Omental fat pad (tissue), 4 donors: ENCODE results near the gene NKD2. TPM values are rescaled to one million over a fixed set of nuclear protein-coding genes. Genes with fewer than 3 reads are reported as not detected.
A peak's percentile ranks its signal among the peaks of the same experiment; 100 is the strongest.
"Not testable (repeated sequence)": the region's sequence is repeated elsewhere in the genome, so short reads cannot be mapped to it uniquely, and the experiment has no call there.

Experiments
- ATAC-seq: fragments of 150-250 bp; one replicate; pipeline ENCODE4 v1.9.1; 2016; ENCODE audit warnings: mild to moderate bottlenecking, moderate library complexity; ENCODE audit not compliant: low FRiP score
- DNase-seq: peaks from one replicate; pipeline ENCODE4 v3.0.0-alpha.2; 2019; ENCODE audit warnings: low spot score
- total RNA-seq, 4 donors: library from RNA; depleted of rRNA; stranded (reverse); fragments of >200 nt; gene quantifications; one replicate each; pipeline ENCODE4 v1.1.0, GENCODE V29; 2016
- TF ChIP-seq, protein P1 (sequence below), 3 donors: fragments of 450-650 bp; IDR thresholded peaks; one replicate each; pipeline ENCODE4 v1.5.1; 2016 to 2017; ENCODE audit warnings: antibody characterized with exemption in 3 of 3, mild to moderate bottlenecking in 3 of 3, moderate library complexity in 2 of 3

Gene NKD2
- total RNA-seq, 4 donors from 2014 or later, result 1.1 to 7.1 (median 1.8) TPM

DNA sequence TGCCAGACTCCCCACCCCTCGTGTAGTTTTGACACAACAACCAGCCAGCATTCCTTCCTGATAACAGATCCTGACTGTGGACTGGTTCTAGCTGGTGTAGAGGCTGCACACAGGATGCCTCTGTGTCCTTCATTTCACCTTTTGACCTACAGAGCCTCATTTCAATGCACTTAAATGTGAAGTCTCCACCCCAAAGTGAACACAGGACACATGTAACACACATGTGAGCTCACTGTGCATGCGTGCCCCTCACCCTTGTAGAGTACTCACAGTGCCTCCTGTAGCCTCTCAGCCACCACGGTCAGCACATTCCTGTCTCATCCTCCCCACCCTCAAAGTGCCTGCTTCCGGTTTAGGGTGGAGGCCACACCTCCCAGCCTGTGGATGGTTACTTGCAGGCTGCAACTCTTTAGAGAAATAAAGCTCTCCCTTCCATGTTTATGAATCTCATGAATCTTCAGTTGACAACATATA is 11.6 kb upstream of the NKD2 start:
- DNase-seq (no peak), ATAC-seq (peak; percentile 32)
- TF ChIP-seq, protein P1, sequence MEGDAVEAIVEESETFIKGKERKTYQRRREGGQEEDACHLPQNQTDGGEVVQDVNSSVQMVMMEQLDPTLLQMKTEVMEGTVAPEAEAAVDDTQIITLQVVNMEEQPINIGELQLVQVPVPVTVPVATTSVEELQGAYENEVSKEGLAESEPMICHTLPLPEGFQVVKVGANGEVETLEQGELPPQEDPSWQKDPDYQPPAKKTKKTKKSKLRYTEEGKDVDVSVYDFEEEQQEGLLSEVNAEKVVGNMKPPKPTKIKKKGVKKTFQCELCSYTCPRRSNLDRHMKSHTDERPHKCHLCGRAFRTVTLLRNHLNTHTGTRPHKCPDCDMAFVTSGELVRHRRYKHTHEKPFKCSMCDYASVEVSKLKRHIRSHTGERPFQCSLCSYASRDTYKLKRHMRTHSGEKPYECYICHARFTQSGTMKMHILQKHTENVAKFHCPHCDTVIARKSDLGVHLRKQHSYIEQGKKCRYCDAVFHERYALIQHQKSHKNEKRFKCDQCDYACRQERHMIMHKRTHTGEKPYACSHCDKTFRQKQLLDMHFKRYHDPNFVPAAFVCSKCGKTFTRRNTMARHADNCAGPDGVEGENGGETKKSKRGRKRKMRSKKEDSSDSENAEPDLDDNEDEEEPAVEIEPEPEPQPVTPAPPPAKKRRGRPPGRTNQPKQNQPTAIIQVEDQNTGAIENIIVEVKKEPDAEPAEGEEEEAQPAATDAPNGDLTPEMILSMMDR (IDR thresholded peaks at IDR 0.05), result no peak

DNA sequence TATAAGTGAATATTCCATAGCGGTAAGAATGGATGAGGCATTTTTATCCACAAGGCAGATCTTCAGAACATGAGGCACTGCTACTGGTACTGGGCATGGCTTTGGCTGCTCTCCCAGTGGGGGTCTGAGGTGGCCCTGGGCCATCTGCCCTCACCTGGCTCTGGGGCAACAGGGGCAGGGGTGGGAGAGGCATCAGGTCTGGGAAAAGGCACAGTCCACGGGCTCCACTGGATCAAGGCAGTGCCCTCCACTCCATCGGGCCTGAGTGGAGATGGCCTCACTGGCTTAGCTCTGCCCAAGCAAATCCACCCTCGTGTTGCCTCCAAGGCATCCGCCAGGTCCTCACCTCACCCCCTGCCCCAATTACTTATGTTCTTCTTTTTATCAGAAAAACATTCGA is 10.9 kb upstream of the NKD2 start:
- TF ChIP-seq, protein P1 (IDR thresholded peaks at IDR 0.05), result no peak
- ATAC-seq (no peak), DNase-seq (no peak)

DNA sequence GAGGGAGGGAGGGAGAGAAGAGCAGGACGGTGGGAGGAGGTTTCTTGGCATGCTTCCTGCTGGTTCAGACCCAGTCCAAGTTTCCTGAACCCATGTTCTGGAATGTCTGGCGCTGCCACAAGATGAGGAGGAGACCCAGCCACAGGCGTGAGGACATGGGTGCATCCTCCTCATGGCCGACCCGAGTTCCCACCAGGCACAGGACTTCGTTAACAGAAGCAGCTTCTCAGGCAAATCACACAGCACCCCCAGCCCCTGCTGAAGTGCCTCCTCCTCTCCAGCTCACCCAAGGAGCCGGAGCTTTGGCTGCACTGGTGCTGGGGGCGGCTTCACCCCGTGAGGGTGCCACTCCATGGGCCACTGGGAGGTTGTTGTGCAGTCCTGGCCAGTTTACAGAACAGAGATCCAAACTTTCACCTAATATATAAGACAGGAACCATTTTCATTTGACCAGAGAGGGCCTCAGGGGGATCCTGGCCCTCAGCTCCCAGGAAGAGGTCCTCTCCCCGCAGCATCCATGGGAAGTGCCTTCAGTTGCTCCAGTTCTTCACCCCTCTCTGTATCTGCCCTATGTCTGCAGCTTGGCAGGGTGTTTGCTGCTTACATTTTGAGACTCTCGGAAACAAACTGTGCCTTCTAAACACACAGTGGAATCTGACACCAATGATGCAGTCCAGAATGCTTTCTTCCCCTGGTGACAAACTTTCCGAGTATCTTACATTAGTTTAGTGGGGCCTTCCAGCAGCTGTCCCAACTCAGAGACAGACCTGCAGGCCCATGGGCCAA is 10.2 kb upstream of the NKD2 start:
- ATAC-seq (no peak), DNase-seq (peak; percentile 21)
- TF ChIP-seq, protein P1 (IDR thresholded peaks at IDR 0.05), result no peak

DNA sequence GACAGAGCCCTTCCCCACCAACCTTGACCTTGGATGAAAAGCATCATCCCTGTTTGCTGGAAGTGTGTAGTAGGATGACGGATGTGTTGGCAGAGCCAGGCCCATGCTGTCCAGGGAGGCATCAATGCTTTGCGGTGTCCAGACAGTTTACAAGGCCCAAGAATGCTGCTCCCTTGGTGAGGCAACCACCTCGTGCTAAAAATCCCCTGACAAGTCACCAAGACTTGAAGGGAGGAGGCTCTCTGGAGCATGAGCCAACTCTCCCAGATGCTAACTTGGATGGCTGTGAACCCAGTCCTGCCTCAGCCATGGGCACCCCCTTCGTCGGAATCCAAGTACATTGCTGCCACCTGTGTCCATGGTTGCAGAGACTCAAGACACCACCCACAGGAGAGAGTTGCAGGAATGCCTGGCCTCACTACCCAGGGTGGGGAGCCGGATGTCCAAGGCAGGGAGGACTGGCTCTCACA is 9.5 kb upstream of the NKD2 start:
- DNase-seq (peak; percentile 14), ATAC-seq (no peak)
- TF ChIP-seq, protein P1 (IDR thresholded peaks at IDR 0.05), result no peak

DNA sequence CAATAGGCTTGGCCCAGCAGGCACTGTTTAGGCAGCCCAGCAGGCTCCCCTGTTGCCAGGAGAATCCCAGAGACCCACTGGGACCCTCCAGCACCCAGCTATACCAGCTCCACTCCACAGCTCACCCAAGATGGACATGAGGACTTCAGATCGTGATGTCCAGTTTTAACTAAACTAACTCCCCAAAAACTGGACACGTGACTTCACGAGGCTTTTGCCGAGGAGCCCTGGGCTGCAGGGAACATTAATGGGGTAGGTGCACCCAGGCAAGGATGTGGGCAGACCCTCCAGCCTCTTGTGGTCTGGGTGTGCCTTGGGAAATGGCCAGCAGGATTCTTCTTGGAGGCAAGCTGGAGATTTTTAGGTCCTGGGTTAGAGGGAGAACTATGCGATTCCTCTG is 8.9 kb upstream of the NKD2 start:
- TF ChIP-seq, protein P1 (IDR thresholded peaks at IDR 0.05), result no peak
- ATAC-seq, result no peak
- DNase-seq, result peak; percentile 11

DNA sequence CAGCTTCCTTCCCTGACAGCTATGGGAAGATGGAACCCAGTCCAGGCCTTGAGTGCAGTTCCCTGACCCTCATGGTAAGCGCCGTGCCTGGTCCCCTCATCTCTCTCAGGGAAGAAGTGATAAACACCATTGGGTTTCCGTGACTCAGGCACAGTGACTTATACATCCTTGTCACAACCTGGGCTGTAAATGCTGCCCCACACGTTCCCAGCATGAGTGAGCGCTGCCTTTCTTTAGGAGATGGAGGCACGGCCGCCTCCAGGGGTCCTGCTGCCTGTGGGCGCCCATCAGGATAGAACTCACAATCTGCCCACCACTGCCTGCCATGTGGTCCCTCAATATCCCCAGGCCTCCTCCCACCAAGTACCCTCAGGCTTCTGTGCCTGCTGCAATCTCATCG is 8.3 kb upstream of the NKD2 start:
- TF ChIP-seq, protein P1 (IDR thresholded peaks at IDR 0.05), result no peak
- no peak for ATAC-seq
- DNase-seq, result no peak

DNA sequence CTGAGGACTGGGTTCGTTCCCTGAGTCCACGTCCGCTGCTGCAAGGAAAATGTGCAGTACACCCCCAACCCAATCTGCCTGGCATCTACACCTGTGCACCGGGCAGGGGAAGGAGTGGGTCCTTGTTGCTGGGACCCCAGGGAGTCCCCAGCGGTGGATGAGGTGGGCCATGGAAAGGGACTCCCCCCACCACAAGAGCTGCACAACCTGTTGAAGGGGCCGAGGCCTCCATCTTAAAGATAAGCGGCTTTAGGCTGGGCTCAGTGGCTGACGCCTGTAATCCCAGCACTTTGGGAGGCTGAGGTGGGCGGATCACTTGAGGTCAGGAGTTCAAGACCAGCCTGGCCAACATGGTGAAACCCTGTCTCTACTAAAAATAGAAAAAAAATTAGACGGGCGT is 7.8 kb upstream of the NKD2 start:
- not testable (repeated sequence) for DNase-seq, ATAC-seq
